GM19468 (cell line): Measurements from ENCODE around the gene EIF2A.
"Not testable (repeated sequence)": the region's sequence is repeated elsewhere in the genome, so short reads cannot be mapped to it uniquely, and the experiment has no call there.

Experiments used
- ATAC-seq: cut with Tn5 transposase; IDR thresholded peaks from one replicate; pipeline ENCODE4 v1.9.1; 2021; ENCODE audit warnings: mild to moderate bottlenecking, moderate library complexity, moderate number of reproducible peaks; ENCODE audit not compliant: unreplicated experiment; ENCODE audit errors: extremely low read depth

Gene EIF2A

DNA sequence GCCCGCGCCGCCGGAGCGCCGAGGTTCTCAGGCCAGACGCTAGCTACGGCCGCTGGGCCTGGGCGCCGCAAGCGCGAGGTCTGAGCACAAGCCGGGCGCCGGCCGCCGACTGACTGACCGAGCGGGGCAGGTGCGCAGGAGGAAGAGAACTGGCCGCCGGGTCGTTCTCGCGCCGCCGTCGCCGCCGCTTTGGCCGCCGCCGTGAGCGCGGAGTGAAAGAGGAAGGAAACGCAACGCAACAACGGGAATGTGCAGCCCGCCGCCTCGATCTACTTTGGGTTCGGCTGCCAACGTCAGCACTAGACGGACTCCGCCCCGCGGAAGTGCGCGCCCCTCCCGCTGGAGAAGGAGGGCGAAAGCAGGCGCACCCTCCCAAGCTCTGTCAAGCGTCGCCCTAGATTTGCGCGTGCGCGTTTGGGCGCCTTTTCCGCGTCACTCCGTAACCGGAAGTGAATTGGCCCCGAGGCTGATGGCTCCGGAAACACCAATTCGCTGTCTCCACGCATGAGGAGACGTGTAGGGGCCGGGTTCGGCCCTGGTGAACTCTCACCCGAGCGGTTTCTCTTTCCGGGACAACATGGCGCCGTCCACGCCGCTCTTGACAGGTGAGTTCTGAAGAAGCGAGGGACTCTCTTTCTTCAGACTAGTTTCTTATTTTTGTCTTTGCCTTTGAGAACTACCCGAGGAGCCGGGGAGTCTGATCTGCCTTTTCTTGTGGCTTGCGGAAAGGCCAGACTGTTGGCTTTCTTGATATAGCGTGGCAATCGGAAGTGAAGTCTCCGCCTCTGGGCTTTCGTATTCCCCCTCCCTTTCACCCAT, at the start of gene EIF2A, which contains the start of gene SERP1:
TSS of gene EIF2A (plus strand) at position 562 of the 819 bp plus-strand sequence. CDS start at position 578, 16 bp downstream.
TSS of gene SERP1 (minus strand) at position 271 of the 819 bp plus-strand sequence. CDS start 361 bp downstream, outside the sequence.
- ATAC-seq: peak; percentile 90

DNA sequence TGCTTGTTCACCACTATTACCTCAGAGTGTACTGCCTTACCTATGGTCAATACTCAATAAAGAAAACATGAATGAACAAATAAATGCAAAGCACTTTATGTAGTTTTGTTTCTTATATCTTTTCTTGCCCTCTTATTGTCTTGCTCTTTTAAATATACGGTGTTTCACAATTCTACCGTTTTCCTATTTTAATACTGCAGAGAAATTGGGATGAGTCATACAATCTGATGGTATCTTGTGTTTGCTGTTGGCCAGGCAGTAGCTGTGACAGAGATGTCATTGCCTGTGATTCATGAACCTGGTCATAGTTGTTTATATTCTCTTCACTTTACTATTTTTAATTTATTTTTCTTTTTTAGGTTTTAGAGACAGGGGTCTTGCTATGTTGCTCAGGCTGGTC, 48.6 kb upstream of the EIF2A start:
- ATAC-seq: no peak

DNA sequence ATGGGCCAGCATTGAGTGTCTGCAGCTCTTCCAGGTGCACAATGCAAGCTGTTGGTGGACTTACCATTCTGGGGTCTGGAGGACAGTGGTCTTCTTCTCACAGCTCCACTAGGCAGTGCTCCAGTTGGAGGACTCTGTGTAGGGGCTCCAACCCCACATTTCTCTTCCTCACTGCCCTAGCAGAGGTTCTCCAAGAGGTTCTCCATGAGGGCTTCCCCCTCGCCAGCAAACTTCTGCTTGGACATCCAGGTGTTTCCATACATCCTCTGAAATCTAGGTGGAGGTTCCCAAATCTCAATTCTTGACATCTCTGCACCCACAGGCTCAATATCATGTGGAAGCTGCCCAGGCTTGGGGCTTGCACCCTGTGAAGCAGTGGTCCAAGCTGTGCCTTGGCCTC, 45.6 kb upstream of the EIF2A start:
- not testable (repeated sequence) for ATAC-seq

DNA sequence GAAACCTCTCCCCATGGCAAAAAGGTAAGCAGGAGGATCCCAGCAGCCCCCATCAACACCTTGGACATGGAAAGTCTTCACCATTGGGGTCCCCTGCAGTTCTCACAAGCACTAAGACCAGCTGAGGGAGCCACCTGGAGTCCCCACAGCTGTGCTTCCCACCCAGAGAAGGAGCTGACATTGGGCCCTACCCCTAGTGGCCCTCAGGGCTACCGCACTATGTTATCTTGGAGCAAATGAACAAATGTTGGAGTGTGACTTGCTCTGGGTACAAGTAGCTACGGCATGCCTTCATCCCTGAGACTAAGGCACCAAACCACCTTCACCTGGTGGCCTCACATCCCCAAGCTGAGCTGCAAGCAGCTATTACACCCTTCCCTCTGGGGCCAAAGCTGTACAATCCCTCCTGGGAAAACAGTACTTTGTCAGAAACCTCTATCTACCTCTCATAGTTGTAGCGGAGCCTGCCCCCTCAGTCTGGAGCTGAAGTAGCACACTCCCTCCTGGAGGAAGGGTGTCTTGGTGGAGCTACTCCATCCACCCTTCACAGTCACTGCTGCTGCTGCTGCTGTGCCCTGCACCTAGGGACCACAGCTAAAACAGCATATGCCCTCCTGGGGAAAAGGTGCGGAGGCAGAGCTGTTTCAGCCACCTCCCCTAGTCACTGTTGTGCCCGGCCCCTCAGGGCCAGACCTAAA, 43.0 kb upstream of the EIF2A start:
- no peak for ATAC-seq

DNA sequence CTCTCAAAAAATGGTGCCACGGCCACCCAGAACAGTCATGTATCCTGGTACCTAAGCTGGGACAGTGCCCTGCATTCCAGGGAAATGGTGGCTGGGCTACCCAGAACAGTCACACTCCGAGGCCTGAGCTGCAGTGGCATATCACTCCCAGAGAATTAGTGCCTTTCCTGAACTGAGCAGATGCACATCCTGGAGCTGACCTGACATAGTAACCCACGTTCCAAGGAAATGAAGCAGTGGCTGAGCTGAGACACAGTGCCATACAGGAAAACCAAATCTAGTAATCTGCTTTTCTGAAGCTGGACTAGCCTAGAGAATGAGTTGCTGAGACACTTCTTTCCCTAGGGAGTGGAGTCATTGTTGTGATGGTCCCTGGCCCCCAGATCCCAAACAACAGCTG, 42.1 kb upstream of the EIF2A start:
- no peak for ATAC-seq

DNA sequence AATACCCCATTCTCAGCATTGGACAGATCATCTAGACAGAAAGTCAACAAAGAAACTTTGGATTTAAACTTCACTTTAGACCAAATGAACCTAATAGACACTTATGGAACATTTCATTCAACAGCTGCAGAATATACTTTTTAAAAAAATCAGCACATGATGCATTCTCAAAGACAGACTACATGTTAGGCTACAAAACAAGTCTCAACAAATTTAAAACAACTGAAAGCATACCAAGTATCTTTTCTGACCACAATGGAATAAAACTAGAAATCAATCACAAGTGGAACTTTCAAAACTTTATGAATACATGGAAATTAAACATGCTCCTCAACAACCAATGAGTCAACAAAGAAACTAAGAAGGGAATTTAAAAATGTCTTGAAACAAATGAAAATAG, 38.2 kb upstream of the EIF2A start:
- ATAC-seq: no peak

DNA sequence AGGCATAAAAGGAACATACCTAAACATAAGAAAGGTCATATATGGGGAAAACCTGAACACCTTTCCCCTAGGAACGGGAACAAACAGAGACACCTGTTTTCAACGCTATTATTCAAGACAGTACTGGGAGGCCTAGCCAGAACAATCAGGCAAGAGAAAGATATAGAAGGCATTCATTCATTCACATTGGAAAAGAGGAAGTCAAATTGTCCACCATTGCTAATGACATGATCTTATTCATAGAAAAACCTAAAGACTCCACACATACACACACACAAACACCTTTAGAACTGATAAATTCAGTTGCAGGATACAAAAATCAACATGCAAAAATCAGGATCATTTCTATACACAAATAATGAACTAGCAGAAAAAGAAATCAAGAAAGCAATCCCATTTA, 36.8 kb upstream of the EIF2A start:
- no peak for ATAC-seq

DNA sequence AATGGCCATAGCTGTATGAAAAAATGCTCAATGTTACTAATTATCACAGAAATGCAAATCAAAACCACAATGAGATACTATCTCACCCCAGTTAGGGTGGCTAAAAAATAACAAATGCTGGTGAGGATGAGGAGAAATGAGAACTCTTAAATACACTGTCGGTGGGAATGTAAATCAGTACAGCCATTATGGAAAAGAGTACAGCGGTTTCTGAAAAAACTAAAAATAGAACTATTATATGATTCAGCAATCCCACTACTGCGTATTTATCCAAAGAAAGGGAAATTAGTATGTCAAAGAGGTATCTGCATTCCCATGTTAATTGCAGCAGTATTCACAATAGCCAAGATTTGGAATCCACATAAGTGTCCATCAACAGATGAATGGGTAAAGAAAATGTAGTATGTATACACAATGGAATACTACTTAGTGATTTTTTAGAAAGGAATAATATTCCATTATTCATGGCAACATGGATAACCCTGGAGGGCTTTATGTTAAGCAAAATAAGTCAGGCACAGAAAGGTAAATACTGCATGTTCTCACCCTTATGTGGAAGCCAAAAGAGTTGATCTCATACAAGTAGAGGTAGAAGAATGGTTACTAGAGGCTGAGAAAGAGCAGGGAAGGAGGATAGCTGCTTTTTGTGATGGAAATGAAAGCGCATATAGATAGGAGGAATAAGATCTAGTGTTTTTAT, 35.3 kb upstream of the EIF2A start:
- no peak for ATAC-seq

DNA sequence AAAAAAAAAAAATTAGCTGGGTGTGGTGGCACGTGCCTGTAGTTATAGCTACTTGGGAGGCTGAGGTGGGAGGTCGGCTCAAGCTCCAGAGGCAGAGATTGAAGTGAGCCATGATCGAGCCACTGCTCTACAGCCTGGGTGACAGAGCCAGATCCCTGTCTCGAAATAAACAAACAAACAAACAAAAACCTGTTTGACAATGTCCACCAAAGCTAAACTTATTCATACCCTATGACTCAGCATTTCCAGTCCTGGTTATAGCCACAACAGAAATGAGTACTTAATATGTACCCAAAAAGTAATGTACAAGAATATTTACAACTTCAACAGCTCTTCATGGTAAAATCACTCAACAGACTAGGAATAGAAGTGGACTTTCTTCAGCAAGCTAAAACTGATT, 31.4 kb upstream of the EIF2A start:
- no peak for ATAC-seq

DNA sequence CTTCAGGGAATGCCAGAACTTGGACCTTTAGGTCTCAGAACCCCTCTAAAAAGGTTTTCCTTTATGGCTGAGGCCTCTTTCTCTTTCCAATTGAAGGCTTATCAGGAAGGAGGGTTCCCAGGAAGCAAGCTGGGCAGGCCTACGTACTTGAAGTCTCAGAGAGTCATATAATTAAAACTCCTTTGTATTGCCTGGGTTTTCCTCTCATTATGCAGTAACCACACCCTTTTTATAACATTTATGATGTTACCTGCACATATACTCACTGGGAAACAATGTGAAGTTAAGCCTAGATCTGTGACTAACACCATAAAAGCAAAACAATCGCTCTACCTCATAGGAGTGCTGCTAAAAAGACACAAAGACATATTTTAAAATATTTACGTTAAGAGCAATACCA, 27.6 kb upstream of the EIF2A start:
- ATAC-seq: no peak

DNA sequence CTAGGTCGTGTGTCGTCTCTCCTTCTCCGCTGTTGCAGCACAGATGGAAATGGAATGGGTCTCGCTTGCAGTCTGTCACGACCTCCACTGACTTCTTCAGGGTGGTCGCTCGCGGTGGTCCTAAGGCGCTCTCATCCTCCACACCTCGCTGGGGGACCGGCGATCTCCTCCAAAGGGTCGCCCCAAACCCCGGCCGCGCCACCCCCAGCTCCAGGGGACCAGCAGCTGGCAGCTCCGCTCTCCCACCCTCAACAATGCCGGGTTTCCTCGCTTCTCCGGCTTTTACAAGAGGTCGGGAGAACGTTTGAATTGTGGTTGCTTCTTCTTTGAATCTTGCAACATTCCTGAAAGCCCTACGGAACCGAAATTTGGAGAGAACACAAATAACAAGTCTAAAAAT, 26.2 kb upstream of the EIF2A start:
- no peak for ATAC-seq

DNA sequence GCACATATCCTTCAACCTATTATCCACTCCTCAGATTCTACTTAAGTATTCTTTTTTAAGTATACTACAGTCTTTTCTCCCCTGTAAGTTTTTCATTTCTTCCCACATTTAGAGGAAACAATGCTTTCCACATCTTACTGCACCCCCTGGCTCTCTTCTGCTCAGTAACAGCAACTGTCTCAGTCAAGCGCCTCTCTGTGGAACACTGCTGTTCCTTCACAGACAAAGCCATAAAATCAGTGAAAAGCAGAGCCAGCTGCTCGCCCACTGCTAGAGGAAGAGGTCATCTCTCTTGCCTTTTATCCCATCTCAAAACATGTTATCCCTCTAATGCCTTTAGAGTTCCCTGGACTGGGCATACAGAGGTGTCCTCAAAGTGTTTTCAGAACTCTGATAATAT, 25.1 kb upstream of the EIF2A start:
- ATAC-seq: no peak

DNA sequence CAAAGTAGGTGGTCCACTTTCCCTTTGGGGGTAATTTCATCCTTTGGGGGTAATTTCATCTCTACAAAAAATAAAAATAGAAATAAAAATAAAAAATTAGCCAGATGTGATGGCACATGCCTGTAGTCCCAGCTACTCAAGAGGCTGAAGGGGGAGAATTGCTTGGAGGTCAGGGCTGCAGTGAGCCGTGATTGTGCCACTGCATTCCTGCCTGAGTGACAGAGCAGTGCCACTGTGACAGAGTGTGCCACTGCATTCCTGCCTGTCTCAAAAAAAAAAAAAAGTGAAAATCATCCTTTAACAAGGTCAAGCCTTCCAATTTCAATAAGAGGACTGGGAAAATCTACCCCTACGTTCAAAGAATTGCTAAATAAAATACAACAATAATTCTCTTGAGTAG, 23.0 kb upstream of the EIF2A start:
- no peak for ATAC-seq

DNA sequence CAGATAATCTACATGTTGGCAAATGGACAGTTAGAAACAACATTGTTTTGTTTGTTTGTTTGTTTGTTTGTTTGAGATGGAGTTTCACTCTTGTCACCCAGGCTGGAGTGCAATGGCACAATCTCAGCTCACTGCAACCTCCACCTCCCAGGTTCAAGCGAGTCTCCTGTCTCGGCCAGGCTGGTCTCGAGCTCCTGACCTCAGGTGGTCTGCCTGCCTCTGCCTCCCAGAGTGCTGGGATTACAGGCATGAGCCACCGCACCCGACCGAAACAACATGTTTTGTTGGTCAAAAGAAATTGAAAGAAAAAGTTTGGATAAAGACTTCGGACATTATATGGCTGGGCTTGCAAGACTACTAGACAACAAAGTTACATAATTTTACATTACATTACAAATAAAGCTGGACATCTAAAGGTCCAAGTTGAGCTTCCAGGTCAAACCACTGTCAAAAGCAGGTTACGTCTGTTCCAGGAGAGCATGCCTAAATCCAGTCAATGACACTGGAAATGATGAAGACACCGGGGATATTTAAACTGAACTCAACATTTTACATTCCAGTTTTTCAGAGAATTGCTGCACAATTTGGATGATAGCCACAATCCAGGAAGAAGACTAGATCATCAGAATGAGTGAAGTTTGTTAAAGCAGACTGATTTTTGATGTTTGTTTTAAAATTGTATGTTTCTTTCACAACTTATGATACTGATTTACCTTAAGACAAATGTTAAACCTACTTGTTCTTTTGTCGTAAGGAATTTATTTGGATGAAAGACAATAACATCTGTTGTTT, 18.9 kb upstream of the EIF2A start:
- no peak for ATAC-seq

DNA sequence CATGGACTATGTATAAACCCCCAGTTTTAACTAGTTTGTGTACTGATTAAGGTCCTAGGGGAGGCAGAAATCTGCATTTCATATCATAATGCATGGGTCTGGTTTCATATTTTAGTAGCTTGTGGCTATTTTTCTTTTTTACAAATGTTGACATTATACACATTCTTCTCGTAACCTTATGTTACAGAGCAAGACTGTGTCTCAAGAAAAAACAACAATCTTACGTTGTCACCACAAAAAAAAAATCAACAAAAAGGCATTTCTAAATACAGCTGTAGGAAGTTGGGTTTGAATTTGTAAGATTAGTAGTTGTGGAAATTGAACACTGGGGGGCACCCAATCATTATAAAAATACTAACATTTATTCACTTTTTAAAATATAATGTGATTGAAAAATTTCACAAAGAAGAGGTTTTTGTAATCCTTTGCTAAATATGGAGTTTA, 18.2 kb upstream of the EIF2A start:
- no peak for ATAC-seq

DNA sequence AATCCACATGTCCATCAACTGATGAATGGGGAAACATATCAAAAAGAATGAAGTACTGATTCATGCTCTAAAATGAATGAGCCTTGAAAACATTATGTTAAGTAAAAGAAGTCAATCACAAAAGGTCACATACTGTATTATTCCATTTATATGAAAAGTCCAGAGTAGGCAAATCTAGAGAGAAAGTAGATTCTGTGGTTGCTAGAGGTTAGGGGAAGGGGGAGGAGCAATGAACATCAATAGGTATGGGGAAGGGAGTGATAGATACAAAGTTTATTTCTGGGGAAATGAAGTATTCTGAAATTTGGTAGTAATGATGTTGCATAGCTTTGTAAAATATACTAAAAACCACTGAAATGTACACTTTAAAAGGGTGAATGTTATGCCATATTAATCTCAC, 14.8 kb upstream of the EIF2A start:
- no peak for ATAC-seq

DNA sequence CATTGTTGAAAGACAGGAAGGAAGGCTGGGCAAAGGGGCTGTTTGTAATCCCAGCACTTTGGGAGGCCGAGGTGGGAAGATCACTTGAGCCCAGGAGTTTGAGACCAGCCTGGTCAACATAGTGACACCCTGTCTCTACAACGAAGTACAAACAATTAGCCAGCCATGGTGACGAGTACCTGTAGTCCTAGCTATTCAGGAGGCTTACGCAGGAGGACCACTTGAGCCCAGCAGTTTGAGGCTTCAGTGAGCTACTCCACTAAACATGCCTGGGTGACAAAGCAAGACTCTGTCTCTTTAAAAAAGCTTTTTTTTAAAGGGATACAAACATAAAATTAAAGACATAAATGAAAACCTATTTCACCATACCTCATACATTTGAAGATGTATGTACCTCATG, 11.4 kb upstream of the EIF2A start:
- no peak for ATAC-seq

DNA sequence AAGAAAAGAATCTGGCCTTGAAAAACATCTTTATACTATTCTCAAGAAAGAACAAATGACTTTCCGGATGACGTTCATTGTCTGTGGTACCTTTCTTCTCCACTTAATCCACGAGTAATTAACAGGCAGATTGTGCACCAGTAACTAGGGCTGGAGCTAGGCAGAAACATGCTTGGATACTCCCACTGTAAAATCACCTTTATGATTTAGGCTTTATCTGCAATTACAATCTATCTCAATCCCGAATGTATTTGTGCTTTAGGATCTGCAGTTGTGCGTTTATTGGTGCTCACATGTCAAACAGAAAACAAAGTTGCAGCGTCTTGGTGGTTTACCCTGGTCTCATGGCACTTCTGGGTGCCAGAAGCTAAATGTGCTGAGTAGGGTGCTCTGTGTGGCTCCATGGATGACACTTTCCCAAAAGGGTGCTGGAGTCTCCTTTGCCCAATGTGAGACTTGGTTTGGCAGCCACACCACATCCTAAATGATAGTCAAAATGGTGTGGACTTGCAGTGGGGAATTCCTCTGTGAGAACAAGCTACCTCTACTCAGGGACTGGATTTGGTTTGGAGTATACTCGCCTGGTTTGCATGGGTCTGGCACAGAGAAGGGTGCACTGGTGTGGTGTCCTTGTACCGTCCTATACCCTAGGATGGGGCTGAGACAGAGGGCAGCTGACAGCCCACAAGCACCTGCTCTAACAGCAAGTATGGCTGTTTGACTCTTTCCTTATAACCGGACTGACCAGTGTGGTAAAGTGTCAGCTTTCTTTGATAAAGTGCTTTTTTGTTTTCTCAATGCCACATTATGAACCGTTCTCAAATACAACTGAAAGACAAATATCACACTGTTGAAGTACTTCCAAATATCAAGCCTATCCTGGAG, 8.0 kb upstream of the EIF2A start:
- no peak for ATAC-seq

DNA sequence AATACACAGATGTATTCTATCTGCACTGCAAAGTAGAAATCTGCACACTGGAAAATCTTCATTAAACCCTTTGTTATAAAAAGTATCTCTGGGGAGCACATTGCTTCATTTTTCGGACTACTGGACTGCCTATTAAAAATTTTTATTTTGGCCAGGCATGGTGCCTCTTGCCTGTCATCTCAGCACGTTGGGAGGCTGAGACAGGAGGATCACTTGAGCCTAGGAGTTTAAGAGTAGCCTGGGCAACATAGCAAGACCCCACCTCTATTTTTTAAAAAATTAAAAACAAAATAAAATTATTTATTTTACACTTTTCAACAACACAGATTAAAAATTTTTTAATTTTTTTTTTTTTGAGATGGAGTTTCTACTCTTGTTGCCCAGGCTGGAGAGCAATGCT, 6.3 kb upstream of the EIF2A start:
- no peak for ATAC-seq
